Measurements from ENCODE around the gene ANKRD20A1.
"Not testable (repeated sequence)": the region's sequence is repeated elsewhere in the genome, so short reads cannot be mapped to it uniquely, and the experiment has no call there.

Gene ANKRD20A1

DNA sequence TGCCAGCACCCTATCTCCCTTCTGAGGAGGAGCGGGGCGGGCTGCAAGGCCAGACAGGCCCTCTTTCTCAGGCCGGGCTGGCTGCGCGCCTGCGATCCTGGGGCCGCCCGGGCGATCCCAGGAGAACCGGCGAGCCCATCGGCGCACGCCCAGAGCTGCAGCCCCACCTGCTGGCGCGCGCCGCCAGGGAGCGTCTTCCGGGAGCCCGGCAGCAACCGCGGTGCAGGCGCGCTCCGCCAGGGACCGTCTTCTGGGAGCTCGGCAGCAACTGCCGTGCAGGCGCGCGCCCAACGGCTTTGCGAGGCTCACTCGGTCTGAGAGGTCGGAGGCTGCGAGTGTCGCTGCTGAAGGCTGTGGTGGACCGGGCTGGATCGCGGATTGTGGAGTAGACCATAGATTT, at the start of gene ANKRD20A1:
Gene ANKRD20A1, plus strand, starts transcription at position 61 of the 400 bp plus-strand sequence. CDS start 496 bp downstream, outside the sequence.
- DNase-seq: not testable (repeated sequence)

DNA sequence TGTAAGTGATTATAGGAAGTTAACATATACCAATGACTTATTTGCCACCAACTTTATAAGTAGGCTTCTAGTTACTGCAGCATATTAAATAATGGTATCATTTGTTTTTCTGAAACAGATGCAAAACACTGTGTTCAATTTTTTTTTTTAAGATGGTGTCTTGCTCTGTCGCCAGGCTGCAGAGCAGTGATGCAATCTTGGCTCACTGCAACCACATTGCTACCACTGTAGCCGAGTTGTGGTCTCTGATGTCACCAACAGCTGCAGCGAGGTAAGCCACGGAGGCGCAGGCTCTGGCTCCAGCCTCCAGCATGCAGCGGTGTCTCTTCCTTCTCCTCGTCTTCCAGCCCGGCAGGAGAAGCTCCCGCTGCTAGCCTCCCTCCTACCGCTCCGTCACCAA, 26.6 kb upstream of the ANKRD20A1 start:
- not testable (repeated sequence) for DNase-seq

Data from NCI-H2081 (cell line).